Measurements from ENCODE around the gene PVR.

DNA sequence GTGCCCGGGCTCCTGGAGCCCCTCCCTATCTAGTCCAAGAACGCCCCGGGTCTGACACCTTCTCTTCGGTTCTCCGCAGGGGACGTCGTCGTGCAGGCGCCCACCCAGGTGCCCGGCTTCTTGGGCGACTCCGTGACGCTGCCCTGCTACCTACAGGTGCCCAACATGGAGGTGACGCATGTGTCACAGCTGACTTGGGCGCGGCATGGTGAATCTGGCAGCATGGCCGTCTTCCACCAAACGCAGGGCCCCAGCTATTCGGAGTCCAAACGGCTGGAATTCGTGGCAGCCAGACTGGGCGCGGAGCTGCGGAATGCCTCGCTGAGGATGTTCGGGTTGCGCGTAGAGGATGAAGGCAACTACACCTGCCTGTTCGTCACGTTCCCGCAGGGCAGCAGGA lies 3.4 kb downstream of the PVR start:
- TF ChIP-seq, protein P1, sequence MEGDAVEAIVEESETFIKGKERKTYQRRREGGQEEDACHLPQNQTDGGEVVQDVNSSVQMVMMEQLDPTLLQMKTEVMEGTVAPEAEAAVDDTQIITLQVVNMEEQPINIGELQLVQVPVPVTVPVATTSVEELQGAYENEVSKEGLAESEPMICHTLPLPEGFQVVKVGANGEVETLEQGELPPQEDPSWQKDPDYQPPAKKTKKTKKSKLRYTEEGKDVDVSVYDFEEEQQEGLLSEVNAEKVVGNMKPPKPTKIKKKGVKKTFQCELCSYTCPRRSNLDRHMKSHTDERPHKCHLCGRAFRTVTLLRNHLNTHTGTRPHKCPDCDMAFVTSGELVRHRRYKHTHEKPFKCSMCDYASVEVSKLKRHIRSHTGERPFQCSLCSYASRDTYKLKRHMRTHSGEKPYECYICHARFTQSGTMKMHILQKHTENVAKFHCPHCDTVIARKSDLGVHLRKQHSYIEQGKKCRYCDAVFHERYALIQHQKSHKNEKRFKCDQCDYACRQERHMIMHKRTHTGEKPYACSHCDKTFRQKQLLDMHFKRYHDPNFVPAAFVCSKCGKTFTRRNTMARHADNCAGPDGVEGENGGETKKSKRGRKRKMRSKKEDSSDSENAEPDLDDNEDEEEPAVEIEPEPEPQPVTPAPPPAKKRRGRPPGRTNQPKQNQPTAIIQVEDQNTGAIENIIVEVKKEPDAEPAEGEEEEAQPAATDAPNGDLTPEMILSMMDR (IDR thresholded peaks at IDR 0.05): no peak
- TF ChIP-seq POLR2A (IDR thresholded peaks at IDR 0.05): no peak

All from adrenal gland (tissue), 5 donors.